LNCaP clone FGC (cell line): Measurements from ENCODE around the gene FECH.
"Not testable (repeated sequence)": the region's sequence is repeated elsewhere in the genome, so short reads cannot be mapped to it uniquely, and the experiment has no call there.

ENCODE experiments used
- DNase-seq: peaks from one replicate; pipeline ENCODE4 v3.0.0-alpha.2; 2011; ENCODE audit warnings: low read depth
- H3K4me3 ChIP-seq: 2 replicates; pipeline ENCODE4 v1.5.1; 2011; ENCODE audit warnings: mild to moderate bottlenecking, low read depth, low read length, control low read depth
- TF ChIP-seq, protein P1 (sequence below): IDR thresholded peaks from 2 replicates; pipeline ENCODE4 v1.5.1; 2012; ENCODE audit warnings: mild to moderate bottlenecking; ENCODE audit not compliant: control insufficient read depth, insufficient read depth; ENCODE audit errors: extremely low read depth

Gene FECH

DNA sequence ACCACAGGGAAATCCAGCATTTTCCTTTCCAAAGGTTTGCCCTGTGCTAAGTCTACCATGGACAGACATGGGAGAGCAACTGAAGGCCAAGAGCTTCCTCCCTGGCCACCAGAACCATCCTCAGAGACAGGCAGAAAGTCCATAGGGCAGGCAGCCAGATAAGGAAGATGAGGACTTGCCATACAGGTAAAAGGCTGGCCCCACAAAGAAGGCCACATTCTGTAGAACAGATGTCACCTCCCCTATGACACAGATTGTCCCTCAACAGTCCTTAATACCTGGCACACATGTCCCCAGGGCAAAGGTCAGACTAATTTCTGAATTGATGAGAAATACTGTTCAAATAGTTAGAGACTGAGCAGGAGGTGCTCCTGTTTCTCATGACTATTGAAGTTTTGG lies 52.0 kb downstream of the FECH start:
- no peak overlapping the region for H3K4me3 ChIP-seq
- TF ChIP-seq, protein P1, sequence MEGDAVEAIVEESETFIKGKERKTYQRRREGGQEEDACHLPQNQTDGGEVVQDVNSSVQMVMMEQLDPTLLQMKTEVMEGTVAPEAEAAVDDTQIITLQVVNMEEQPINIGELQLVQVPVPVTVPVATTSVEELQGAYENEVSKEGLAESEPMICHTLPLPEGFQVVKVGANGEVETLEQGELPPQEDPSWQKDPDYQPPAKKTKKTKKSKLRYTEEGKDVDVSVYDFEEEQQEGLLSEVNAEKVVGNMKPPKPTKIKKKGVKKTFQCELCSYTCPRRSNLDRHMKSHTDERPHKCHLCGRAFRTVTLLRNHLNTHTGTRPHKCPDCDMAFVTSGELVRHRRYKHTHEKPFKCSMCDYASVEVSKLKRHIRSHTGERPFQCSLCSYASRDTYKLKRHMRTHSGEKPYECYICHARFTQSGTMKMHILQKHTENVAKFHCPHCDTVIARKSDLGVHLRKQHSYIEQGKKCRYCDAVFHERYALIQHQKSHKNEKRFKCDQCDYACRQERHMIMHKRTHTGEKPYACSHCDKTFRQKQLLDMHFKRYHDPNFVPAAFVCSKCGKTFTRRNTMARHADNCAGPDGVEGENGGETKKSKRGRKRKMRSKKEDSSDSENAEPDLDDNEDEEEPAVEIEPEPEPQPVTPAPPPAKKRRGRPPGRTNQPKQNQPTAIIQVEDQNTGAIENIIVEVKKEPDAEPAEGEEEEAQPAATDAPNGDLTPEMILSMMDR = no peak
- no peak for DNase-seq

DNA sequence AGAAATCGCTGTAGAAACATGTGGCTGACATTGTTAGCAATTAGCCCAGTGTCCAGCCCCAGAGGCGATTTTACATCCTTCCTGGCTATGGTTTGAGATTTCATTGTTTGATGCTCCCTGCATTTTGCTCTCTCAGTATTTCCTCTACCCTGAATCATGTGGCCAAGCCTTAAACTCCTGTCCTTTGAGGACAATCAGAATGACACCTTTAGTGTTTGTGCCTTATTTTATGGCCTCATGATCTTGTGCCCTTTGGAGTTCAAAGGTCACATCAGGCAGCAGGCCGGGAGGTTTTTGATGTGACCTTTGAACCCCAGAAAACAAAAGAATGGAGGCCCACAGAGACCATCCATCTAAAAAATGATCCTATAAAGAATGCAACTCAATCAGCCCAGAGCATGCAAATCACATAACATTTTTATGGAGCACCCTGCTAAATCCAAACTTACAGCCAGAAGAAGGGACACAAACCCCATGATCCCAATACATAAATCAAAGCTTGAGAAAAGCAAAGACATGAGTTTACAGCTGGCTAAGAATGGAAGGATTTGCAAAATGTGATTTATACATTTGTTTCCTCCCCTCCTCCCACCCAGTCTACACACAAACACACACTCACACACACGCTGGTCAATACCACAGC lies 52.5 kb downstream of the FECH start:
- H3K4me3 ChIP-seq = no peak overlapping the region
- TF ChIP-seq, protein P1 = no peak
- no peak for DNase-seq

DNA sequence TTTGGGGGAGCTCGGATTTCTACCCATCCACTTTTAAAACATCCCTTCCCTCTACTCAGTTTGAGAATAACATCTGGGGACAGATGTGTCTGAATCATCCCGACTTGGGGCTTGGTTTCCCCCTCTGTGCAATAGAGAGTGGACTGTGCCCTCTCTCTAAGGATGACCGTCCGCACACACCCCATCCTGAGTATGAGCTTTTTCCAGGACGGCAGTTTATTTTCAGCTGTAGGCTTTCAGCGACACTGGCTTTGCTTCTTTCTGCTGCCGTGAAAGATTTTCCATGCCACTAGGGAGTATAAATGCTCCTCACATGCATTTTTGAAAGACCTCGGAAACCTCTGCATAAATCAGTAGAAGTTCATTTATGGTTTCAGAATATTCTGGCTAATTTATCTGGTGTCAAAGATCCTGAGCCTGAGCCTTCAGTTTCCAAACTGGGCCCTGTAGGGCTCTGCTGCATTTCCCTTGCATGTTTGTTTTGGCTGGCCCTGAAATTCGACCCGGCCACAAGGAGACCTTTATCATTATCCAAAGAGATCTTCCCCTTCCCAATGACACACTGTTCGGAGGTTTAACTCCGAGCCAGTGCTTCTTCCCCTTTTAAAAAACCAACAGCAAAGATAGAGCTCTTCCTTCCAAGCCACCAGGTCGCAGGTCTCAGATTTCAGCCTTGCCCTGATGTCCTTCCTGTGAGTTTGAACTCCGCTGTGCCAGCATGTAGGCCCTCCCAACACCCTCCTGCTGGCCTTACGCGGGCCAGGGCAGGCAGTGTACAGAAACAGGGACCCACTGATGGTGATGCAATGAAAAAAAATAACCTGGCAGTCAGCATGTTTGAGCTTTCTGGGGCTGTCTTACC lies 53.3 kb downstream of the FECH start:
- DNase-seq = no peak
- H3K4me3 ChIP-seq = no peak overlapping the region
- TF ChIP-seq, protein P1 = no peak

DNA sequence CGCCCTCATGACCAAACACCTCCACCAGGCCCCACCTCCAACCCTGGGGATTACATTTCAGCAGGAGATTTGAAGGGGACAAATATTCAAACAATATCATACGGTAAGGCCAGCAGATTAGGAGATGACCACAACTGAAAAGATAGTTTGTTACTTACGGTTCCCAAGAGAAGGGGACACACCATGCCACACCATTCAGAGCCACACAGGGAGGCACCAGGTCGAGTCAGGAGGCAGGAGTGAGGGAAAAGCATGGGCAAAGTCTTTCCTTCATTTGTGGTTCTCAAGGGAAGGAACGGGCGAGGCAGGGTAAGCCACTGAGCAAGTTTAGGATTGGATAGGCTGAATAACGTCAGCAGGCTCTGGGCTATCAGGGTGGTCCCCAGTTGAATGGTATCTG lies 57.4 kb downstream of the FECH start:
- DNase-seq = no peak
- H3K4me3 ChIP-seq = no peak overlapping the region
- TF ChIP-seq, protein P1 = no peak

DNA sequence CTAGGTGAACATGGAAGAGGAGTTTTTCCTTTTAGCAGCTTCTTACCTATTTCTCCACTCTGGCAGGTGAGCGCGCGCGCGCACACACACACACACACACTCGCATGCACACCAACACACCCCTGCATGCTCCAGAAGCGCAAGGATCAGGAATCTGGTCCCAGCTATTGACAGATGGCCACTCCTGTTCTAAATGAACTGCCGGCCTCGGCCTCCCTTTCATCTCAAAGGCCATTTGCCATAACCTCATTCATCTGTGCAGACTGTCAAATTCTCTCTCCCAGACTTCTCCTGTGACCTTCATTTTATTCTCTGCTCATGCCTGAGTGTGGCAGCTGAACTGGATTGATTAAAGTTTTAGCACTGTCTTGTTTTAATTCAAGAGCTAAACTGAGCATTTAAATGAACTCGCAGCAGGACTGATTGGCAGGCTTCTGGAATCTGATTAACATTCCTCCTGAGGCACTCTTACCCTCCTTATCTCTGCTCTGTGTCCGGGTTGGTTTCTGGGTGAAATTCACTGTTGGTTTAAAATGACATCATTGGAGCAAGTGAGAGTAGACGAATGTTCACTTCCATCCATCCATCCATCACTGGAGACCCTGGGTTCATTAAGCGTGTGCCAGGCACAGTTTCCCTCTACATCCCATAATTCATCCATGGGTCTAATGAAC lies 58.8 kb downstream of the FECH start:
- DNase-seq = no peak
- H3K4me3 ChIP-seq = no peak overlapping the region
- TF ChIP-seq, protein P1 = no peak

DNA sequence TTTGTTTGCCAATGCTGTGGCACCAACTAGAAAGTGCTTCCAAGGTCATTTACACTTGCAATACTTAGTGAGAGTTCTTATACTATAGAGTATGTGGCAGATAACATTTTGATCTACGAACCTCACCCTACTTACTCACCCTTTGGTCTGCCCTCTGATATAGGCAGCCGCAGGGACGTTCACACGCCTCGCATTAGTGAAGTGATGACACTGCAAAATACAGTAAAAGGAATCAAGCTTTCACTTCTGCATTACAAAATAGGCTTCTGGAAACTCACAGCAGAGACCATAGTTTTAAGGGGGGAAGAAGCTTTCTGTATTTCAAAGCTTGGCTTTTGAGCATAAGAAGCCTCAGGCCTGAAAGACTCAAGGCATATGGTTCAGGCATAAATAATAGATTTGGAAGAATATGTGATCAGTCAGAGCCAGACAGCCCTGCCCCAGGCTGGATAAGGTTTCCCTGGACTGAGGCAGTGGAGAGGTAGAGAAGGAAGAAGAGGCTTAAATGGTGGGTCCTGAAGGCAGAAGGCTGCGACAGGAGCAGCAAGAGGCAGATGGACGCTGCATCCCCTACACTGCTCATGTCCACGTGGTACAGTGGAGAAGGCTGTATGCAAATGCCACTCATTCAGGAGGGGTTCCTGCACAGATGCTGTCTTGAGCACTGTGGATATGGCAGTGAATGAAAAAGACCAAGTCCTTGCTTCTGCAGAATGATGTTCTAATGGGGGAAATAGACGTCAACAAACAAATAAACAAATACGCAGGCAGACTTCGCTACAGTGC lies 63.1 kb downstream of the FECH start:
- no peak for DNase-seq
- TF ChIP-seq, protein P1 = no peak
- no peak overlapping the region for H3K4me3 ChIP-seq

DNA sequence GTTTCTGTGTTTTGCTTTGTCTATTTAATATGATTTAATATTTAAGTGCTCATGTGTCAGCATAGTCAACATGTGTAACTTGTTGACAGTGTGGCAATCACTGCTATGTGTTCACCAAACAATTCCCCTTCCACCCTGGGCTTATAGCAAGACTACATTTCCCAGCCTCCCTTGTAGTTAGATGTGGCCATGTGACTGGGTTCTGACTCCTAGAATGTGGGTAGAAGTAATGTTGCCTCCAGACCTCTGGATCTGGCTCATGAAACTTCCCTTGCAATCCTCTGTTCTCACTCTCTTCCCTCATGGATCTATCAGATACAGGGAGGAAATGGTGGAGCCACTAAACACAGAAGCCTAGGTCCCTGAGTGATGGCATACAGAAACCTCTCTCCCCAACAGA lies 64.2 kb downstream of the FECH start:
- not testable (repeated sequence) for DNase-seq, H3K4me3 ChIP-seq
